ENCODE data around the gene RNF44. TPM values are rescaled to one million over a fixed set of nuclear protein-coding genes. Genes with fewer than 3 reads are reported as not detected.

The RNF44 gene
- total and polyA plus RNA-seq, 11 donors = 9.2 to 35.7 (median 20.0) TPM

DNA sequence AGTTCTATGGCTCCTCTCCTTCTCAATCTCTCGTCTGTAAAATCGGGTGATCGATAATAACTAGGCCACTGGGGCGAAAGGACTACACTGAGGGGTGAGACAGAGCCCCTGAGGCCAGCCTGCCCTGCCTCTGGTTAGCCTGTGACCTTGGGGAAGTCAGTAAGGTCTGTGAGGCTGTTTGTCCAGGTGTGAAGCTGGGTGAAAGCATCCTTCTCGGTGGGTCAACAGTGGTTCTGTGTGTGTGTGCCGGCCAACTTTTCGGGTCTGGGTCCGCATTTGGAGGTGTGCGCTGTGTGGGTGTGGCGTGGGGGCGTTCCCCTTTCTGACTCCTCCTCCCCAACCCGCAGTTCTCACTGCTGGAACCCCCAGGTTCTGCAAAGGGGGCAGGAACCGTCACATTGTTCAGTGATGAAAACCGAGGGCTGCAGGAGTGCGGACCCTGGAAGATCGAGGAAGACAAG lies 5.0 kb upstream of the RNF44 start:
- DNase-seq (no peak), ATAC-seq (no peak)
- no peaks in the 10 kb centered on the region for H3K36me3 ChIP-seq
- 57 to 86% (median 70%) methylated on average over 12 to 16 of the region's 16 CpGs for WGBS, 4 donors
- no peaks in the 10 kb centered on the region for H3K27me3 ChIP-seq
- no peaks in the 10 kb centered on the region for H3K9me3 ChIP-seq
- H3K4me3 ChIP-seq = peak overlapping the region; percentile 56 to 82 (median 74)
- intact Hi-C loops (cut with DNase I) = loop anchor here in 7 of 10 donors (2.0 to 10.0 kb wide), 5 partner anchors 95 to 127 kb away; partner anchors contain the start of genes CLTB (in 4 of the 7) and FAF2 (in 3 of the 7)
- TF ChIP-seq, protein P1, sequence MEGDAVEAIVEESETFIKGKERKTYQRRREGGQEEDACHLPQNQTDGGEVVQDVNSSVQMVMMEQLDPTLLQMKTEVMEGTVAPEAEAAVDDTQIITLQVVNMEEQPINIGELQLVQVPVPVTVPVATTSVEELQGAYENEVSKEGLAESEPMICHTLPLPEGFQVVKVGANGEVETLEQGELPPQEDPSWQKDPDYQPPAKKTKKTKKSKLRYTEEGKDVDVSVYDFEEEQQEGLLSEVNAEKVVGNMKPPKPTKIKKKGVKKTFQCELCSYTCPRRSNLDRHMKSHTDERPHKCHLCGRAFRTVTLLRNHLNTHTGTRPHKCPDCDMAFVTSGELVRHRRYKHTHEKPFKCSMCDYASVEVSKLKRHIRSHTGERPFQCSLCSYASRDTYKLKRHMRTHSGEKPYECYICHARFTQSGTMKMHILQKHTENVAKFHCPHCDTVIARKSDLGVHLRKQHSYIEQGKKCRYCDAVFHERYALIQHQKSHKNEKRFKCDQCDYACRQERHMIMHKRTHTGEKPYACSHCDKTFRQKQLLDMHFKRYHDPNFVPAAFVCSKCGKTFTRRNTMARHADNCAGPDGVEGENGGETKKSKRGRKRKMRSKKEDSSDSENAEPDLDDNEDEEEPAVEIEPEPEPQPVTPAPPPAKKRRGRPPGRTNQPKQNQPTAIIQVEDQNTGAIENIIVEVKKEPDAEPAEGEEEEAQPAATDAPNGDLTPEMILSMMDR (IDR thresholded peaks at IDR 0.05) = no peak
- no peak for TF ChIP-seq POLR2A (IDR thresholded peaks at IDR 0.05)
- H3K4me1 ChIP-seq = peaks cover 0 to 57% (median 29%) of the 10 kb centered on the region in 12 donors
- peak overlapping the region; percentile 26 to 98 (median 84) for H3K27ac ChIP-seq

DNA sequence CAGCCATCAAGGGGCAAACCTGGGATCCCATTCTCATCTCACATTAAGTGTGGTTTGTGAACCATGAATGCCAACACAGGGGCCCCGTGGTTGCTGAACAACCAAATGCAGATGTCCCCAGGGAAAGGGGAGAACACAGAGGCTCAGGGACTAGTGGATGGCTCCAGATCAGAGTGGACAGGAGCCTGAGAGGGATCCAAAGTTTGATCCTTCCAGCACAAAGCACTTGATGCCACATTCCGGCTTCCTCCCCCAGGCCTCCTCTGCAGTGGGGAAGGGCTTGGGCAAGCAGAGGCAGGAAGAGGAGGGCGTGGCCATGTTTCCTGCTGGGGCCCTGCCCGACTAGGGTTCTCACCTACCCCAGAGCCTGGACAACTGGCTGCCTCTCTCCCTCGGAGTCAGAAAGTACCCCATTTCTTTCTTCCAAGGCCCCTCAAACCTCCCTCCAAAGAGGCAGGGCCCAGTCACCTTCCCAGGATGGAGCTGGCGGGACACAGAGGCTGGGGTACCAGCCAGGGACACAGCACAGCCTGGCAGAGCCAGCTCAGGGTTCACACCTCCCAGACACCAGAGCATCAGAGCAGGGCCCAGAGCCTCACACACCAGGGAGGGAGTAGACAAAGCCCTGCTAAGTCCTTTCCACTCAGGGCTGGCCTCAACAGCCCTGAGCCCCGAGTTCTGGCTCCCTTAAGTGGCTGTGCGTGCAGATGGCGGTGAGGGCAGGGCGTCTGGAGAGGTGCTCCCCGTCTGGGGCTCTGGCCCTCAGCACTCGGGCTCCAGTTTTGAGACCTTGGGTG lies 4.3 kb upstream of the RNF44 start:
- Histone ChIP-seq H3K27me3 (no peaks in the 10 kb centered on the region), H3K27ac (peak overlapping the region; percentile 26 to 98 (median 84)), H3K4me3 (peak overlapping the region in 5 of 12 donors; percentile 7 to 80 (median 75)), H3K4me1 (peaks cover 0 to 57% (median 29%) of the 10 kb centered on the region in 12 donors), H3K36me3 (no peaks in the 10 kb centered on the region), H3K9me3 (no peaks in the 10 kb centered on the region)
- intact Hi-C loops (cut with DNase I) = loop anchor here in 7 of 10 donors (2.0 to 10.0 kb wide), 5 partner anchors 94 to 127 kb away; partner anchors contain the start of genes CLTB (in 4 of the 7) and FAF2 (in 3 of the 7)
- DNase-seq = peak in 4 of 5 donors; percentile 65 to 70 (median 66)
- 50 to 59% (median 56%) methylated on average over 11 to 12 of the region's 12 CpGs for WGBS, 4 donors
- no peak for TF ChIP-seq POLR2A (IDR thresholded peaks at IDR 0.05)
- TF ChIP-seq, protein P1 (IDR thresholded peaks at IDR 0.05) = no peak
- no peak for ATAC-seq

- H3K4me1 ChIP-seq = peaks cover 0 to 62% (median 29%) of the 10 kb centered on the region in 12 donors
- ATAC-seq = no peak
- no peaks in the 10 kb centered on the region for H3K9me3 ChIP-seq
- TF ChIP-seq POLR2A (IDR thresholded peaks at IDR 0.05) = no peak
- TF ChIP-seq, protein P1 (IDR thresholded peaks at IDR 0.05) = no peak
- H3K27ac ChIP-seq = peak overlapping the region in 7 of 12 donors; percentile 73 to 98 (median 83)
- H3K36me3 ChIP-seq = no peaks in the 10 kb centered on the region
- intact Hi-C loops (cut with DNase I) = loop anchor here in 6 of 10 donors (5.0 to 10.0 kb wide), 4 partner anchors 94 to 126 kb away; partner anchors contain the start of genes CLTB (in 4 of the 6) and FAF2 (in 3 of the 6)
- DNase-seq = peak in 1 of 5 donors; percentile 13
- 85 to 98% (median 89%) methylated on average over 8 of the region's 8 CpGs for WGBS, 4 donors
- no peaks in the 10 kb centered on the region for H3K27me3 ChIP-seq
- peak overlapping the region in 1 of 12 donors; percentile 75 for H3K4me3 ChIP-seq
These were observed 3.7 kb upstream of the RNF44 start for GRCh38 chr5:176540956-176541337.

DNA sequence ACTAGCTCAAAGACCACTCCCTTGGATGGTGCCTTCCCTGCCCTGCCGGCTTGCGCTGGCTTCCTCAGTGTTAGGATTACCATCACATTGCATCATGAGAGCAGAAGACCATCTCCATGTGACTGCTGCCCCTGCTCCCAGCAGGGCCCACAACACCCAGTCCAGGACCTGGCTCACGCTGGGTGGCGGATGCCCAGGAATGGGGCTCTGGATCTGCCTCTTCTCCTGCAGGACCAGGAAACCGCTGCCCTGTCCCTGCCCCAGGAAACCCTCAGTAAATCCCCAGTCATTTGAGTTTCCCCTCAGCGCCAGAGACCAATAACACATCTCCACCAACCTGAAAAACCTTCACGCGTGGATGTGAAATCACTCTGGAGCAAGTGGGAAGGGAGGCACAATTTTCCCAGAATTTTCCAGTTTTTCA lies 3.3 kb upstream of the RNF44 start:
- Histone ChIP-seq H3K4me3 (no peak overlapping the region), H3K36me3 (no peaks in the 10 kb centered on the region), H3K27me3 (no peaks in the 10 kb centered on the region), H3K4me1 (peaks cover under 1 to 67% (median 33%) of the 10 kb centered on the region in 12 donors), H3K27ac (peak overlapping the region in 1 of 12 donors; percentile 90), H3K9me3 (no peaks in the 10 kb centered on the region)
- no peak for TF ChIP-seq POLR2A (IDR thresholded peaks at IDR 0.05)
- TF ChIP-seq, protein P1 (IDR thresholded peaks at IDR 0.05) = no peak
- DNase-seq (peak in 1 of 5 donors; percentile 13), ATAC-seq (no peak)
- WGBS, 4 donors = 85 to 90% (median 90%) methylated on average over 8 of the region's 8 CpGs
- intact Hi-C loops (cut with DNase I) = loop anchor here in 6 of 10 donors (5.0 to 10.0 kb wide), 4 partner anchors 93 to 126 kb away; partner anchors contain the start of genes CLTB (in 4 of the 6) and FAF2 (in 3 of the 6)

Data from heart left ventricle (tissue), 16 donors.